GM12874 (cell line): ENCODE measurements around the gene CHSY1.

Source experiments
- TF ChIP-seq, protein P1 (sequence below): IDR thresholded peaks from 2 replicates; pipeline ENCODE4 v1.5.1; 2011; ENCODE audit warnings: low read depth, mild to moderate bottlenecking, control low read depth, low read length, moderate library complexity; ENCODE audit not compliant: insufficient read depth

The CHSY1 gene

DNA sequence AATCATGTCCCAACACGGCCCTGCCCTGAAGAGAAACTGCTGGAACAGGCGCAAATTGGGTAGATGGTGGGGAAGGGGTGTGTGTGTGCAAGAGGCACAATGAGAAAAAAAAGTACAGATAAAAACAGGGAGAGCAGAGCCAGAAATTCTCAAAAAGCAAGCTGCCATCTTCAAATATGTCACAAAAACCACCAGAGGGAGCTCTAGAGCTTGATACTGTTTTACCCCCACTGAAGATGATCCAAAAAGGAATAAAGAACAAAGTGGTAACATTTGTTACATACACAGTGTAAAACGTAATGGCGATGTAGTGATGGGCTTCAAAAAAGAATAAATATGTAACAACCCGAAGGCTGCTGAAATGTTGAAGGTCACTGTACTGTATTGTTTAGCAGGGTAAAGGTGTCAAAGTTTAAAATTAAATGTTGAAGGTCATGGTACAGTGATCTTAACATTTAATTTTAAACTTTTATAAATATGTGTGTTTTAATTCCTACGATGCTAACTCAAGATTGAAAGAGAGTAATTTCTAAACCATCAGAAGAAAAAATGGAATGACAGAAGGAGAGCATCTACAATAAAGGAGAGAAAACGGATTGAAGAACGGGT is 37.2 kb upstream of the CHSY1 start:
- TF ChIP-seq, protein P1, sequence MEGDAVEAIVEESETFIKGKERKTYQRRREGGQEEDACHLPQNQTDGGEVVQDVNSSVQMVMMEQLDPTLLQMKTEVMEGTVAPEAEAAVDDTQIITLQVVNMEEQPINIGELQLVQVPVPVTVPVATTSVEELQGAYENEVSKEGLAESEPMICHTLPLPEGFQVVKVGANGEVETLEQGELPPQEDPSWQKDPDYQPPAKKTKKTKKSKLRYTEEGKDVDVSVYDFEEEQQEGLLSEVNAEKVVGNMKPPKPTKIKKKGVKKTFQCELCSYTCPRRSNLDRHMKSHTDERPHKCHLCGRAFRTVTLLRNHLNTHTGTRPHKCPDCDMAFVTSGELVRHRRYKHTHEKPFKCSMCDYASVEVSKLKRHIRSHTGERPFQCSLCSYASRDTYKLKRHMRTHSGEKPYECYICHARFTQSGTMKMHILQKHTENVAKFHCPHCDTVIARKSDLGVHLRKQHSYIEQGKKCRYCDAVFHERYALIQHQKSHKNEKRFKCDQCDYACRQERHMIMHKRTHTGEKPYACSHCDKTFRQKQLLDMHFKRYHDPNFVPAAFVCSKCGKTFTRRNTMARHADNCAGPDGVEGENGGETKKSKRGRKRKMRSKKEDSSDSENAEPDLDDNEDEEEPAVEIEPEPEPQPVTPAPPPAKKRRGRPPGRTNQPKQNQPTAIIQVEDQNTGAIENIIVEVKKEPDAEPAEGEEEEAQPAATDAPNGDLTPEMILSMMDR, result peak; percentile 54

DNA sequence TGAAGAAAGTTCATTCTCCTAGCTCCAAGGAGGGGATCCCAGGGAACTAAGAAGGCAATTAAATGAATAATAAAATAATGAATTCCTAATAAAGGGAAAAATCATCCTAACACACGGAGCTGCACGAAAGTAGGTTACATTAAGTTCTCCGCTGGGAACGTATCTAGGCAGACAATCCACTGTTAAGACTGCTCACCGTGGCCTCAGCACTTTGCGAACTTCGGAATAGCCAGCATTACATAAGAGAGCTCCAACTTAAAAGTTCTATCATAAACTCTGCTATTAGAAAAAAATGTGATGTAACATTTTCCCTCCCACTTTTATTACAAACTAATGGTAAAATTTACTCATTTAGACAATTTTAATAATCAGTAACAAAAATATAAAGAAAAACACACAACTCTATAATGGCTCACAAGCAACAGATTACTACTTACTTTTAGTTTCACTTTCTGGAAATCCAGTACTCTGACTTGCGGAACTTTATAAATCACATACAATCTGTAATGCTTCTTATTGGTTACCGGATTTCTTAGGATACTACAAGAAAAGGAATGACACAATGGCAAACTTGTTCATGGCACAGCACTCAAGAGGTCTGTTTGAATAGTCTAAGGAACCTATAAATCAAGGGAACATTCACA is 34.7 kb upstream of the CHSY1 start:
- TF ChIP-seq, protein P1, result no peak

- TF ChIP-seq, protein P1, result no peak
These were observed 32.1 kb upstream of the CHSY1 start for GRCh38 chr15:101283931-101284330.

DNA sequence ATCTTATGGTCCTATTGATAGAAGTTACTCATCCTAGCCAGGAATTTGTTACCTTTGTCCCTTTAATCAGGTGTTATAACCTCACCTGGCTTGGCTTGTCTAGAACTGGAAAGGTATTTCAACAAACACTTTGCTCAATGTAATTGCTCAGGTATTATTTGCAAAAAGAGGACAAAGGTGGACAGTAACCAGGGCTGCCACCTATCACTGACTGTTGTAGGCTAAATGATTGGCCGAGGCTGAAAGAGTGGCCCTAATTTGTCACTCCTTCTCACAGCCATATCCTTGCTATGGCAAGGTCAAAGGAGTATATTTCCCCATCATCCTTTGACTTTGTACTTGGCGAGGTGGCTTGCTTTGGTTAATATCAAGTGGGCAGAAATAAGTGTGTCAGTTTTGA is 28.2 kb upstream of the CHSY1 start:
- TF ChIP-seq, protein P1, result no peak

GRCh38 chr15:101277943-101278564 is 26.2 kb upstream of the CHSY1 start:
- TF ChIP-seq, protein P1, result no peak

GRCh38 chr15:101277038-101277822 is 25.4 kb upstream of the CHSY1 start, which contains the start of gene SELENOS:
Gene SELENOS, minus strand, starts transcription at chr15:101277485. Its CDS starts 68 bp downstream, at chr15:101277417.
- TF ChIP-seq, protein P1, result no peak

DNA sequence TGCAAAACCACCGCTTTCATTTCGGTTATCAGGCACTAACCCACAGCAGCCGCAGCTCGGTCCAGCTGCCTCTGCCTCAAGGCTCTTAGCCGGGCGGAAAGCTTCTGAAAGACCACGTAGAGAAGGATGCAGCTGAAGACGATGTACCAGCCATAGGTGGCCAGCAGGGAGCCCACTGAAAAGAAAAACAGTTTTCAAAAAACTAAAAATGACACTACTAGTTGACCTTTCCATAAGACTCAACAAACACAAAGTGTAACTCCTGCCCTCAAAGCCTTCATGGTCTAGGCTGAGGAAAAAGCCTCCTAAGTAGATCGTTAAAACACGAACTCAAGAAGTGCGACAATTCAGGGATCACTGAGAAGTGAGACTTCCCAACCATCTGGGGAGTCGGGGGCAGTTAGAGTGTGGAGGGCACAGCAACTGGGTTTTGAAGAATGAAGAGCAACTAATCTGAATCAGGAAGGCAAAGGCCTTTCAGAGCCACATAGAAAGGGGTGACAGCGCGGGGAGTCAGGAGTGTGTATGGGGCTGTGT is 24.7 kb upstream of the CHSY1 start:
- TF ChIP-seq, protein P1, result peak; percentile 31; the same call in 1 of the 2 replicates
